Transverse colon (tissue), 4 donors: Measurements from ENCODE around the gene WFDC9. TPM values are rescaled to one million over a fixed set of nuclear protein-coding genes. Genes with fewer than 3 reads are reported as not detected.

Experiments
- DNase-seq: peaks from one replicate; pipeline ENCODE4 v3.0.0-alpha.2; 2019
- H3K27ac ChIP-seq, 4 donors: fragments of 200-600 bp; sonication (generic); 2 replicates each; pipeline ENCODE4 v1.5.1; 2016 to 2018; ENCODE audit warnings: inconsistent platforms in 4 of 4
- H3K27me3 ChIP-seq: fragments of 200-600 bp; sonication (generic); 2 replicates; pipeline ENCODE4 v1.5.1; 2017; ENCODE audit warnings: inconsistent platforms
- H3K36me3 ChIP-seq, 4 donors: fragments of 200-600 bp; sonication (generic); 2 replicates each; pipeline ENCODE4 v1.5.1; 2017 to 2019; ENCODE audit warnings: inconsistent platforms in 4 of 4
- H3K4me1 ChIP-seq, 4 donors: fragments of 200-600 bp; sonication (generic); 2 replicates each; pipeline ENCODE4 v1.5.1; 2017 to 2020; ENCODE audit warnings: inconsistent platforms in 4 of 4
- H3K4me3 ChIP-seq, 4 donors: fragments of 200-600 bp; sonication (generic); 1 replicate in 1 of 4; 2 replicates in 3 of 4; pipeline versions ENCODE4 v1.5.1 to v1.6.1; 2017 to 2019; ENCODE audit warnings: inconsistent platforms in 4 of 4
- H3K9me3 ChIP-seq, 2 donors: fragments of 200-600 bp; sonication (generic); 2 replicates each; pipeline ENCODE4 v1.5.1; 2017 to 2019; ENCODE audit warnings: inconsistent platforms in 2 of 2
- EP300 ChIP-seq: sonication (generic); formaldehyde crosslinking; IDR thresholded peaks from one replicate; pipeline ENCODE4 v1.6.1; 2017; ENCODE audit warnings: antibody characterized with exemption, low read depth
- POLR2A ChIP-seq: fragments of 450-650 bp; IDR thresholded peaks from one replicate; pipeline ENCODE4 v1.6.1; 2016; ENCODE audit warnings: antibody characterized with exemption, mild to moderate bottlenecking, moderate library complexity
- POLR2AphosphoS5 ChIP-seq, 3 donors: sonication (generic); formaldehyde crosslinking; IDR thresholded peaks; one replicate each; pipeline ENCODE4 v1.6.1; 2016; ENCODE audit warnings: antibody characterized with exemption in 3 of 3
- WGBS, 2 donors: methylation state at CpG; one replicate each; pipeline ENCODE4 v1.1.5; 2018; ENCODE audit warnings: low coverage in 1 of 2; 5-methylcytosine and 5-hydroxymethylcytosine counted together
- in situ Hi-C, 4 donors: fragments of 200-750 bp; cut with MboI; loops; one replicate each; pipeline versions ENCODE4 v1.15.0 to v1.15.1; 2017; ENCODE audit warnings: low sequenced_read_pairs in 3 of 4, low pct_ligation_motif_present in 1 of 4, low pct_unique_long_range_greater_than_20kb in 1 of 4
- intact Hi-C: fragments of 100-400 bp; cut with DNase I; formaldehyde crosslinking; loops from one replicate; pipeline ENCODE4 v1.15.1; 2023; ENCODE audit warnings: low total_unique reads
- small RNA-seq, 4 donors: library from RNA; depleted of rRNA; stranded (forward); fragments of <200 nt; gene quantifications; one replicate each; pipeline ENCODE3, GENCODE V24; 2016
- total RNA-seq, 4 donors: library from RNA; depleted of rRNA; stranded (reverse); fragments of >200 nt; gene quantifications; one replicate each; pipeline ENCODE4 v1.1.0, GENCODE V29; 2016
- TF ChIP-seq, protein P1 (sequence below), 5 experiments: fragments of 200-600 bp in 3 of 5; fragments of 450-650 bp in 2 of 5; sonication (generic) in 3 of 5; IDR thresholded peaks; 1 replicate in 2 of 5; 2 replicates in 3 of 5; pipeline ENCODE4 v1.5.1; 2016 to 2017; ENCODE audit warnings: antibody characterized with exemption in 5 of 5, inconsistent platforms in 3 of 5, mild to moderate bottlenecking in 2 of 5, moderate library complexity in 1 of 5

WFDC9 gene
- total RNA-seq, 4 donors from 2014 or later, result not detected

DNA sequence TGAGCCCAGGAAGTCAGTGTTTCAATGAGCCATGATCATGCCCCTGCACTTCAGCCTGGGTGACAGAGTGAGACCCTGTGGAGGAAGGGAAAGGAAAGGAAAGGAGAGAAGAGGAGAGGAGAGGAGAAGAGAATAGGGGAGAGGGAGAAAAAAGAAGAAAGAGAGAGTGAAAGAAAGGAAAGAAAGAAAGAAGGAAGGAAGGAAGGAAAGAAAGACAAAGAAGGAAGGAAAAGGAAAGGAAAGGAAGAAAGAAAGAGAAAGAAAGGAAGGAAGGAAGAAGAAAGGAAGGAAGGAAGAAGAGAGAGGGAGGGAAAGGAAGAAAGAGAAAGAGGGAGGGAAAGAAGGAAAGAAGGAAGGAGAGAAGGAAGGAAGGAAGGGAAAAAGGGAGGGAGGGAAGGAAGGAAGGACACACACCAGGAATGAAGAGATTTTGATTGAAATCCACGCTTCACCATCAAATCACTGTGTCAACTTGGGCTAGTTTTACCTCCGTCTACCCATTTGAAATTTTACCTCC lies 66.3 kb downstream of the WFDC9 start:
- TF ChIP-seq EP300, result no peak
- no peak for TF ChIP-seq POLR2A
- TF ChIP-seq, protein P1, sequence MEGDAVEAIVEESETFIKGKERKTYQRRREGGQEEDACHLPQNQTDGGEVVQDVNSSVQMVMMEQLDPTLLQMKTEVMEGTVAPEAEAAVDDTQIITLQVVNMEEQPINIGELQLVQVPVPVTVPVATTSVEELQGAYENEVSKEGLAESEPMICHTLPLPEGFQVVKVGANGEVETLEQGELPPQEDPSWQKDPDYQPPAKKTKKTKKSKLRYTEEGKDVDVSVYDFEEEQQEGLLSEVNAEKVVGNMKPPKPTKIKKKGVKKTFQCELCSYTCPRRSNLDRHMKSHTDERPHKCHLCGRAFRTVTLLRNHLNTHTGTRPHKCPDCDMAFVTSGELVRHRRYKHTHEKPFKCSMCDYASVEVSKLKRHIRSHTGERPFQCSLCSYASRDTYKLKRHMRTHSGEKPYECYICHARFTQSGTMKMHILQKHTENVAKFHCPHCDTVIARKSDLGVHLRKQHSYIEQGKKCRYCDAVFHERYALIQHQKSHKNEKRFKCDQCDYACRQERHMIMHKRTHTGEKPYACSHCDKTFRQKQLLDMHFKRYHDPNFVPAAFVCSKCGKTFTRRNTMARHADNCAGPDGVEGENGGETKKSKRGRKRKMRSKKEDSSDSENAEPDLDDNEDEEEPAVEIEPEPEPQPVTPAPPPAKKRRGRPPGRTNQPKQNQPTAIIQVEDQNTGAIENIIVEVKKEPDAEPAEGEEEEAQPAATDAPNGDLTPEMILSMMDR (IDR thresholded peaks at IDR 0.05), result no peak
- no peak for TF ChIP-seq POLR2AphosphoS5 (IDR thresholded peaks at IDR 0.05)
- H3K9me3 ChIP-seq, result no peaks in the 10 kb centered on the region
- in situ Hi-C loops, result no loop called here
- H3K27ac ChIP-seq, result no peak overlapping the region
- intact Hi-C loops, result no loop called here
- H3K36me3 ChIP-seq, result no peaks in the 10 kb centered on the region
- 82 to 83% methylated on average over 2 of the region's 2 CpGs for WGBS, 2 donors
- H3K27me3 ChIP-seq, result peaks cover 7% of the 10 kb centered on the region
- H3K4me3 ChIP-seq, result no peak overlapping the region
- DNase-seq, result no peak
- no peaks in the 10 kb centered on the region for H3K4me1 ChIP-seq

Small RNA genes within 50 kb of the gene (small RNA-seq; reads per million reads assigned to genes)
- gene RNA5SP485, result 0 reads per million in 4 donors

Other genes starting within 250 kb of the WFDC9 start
- gene DBNDD2, start 223.0 kb downstream of the WFDC9 start, total RNA-seq, result 100 to 1,000 TPM in 1 of 4 donors, 10 to 100 TPM in 3; 74.5 to 122 (median 84.9) TPM
- 100 to 1,000 TPM in 2 of 4 donors, 10 to 100 TPM in 2; 88.3 to 321 (median 108) TPM for gene PIGT, start 215.1 kb downstream of the WFDC9 start, total RNA-seq
- 100 to 1,000 TPM in 1 of 4 donors, 10 to 100 TPM in 3; 11.0 to 325 (median 38.8) TPM for gene WFDC2, start 161.5 kb downstream of the WFDC9 start, total RNA-seq
- not detected for gene SPINT3, start 115.7 kb downstream of the WFDC9 start, total RNA-seq
- not detected for gene WFDC6, start 91.8 kb downstream of the WFDC9 start, total RNA-seq
- not detected for gene EPPIN, start 83.9 kb downstream of the WFDC9 start, total RNA-seq
- not detected for gene WFDC8, start 52.0 kb downstream of the WFDC9 start, total RNA-seq
- gene WFDC10A, start 1.5 kb downstream of the WFDC9 start, total RNA-seq, result not detected
- gene WFDC11, start 39.0 kb upstream of the WFDC9 start, total RNA-seq, result not detected
- gene WFDC13, start 70.8 kb upstream of the WFDC9 start, total RNA-seq, result not detected
- 1 to 10 TPM in 1 of 4 donors, not detected in 3; 1.9 TPM for gene WFDC10B, start 73.7 kb upstream of the WFDC9 start, total RNA-seq
- not detected for gene SPINT4, start 91.1 kb upstream of the WFDC9 start, total RNA-seq
- 10 to 100 TPM in 1 of 4 donors, 1 to 10 TPM in 3; 1.7 to 14.9 (median 2.6) TPM for gene WFDC3, start 160.6 kb upstream of the WFDC9 start, total RNA-seq
- gene DNTTIP1, start 160.7 kb upstream of the WFDC9 start, total RNA-seq, result 100 to 1,000 TPM in 1 of 4 donors, 10 to 100 TPM in 3; 14.9 to 210 (median 37.0) TPM
- 10 to 100 TPM in 1 of 4 donors, 1 to 10 TPM in 3; 2.7 to 27.1 (median 6.9) TPM for gene UBE2C, start 181.4 kb upstream of the WFDC9 start, total RNA-seq
- 10 to 100 TPM in 1 of 4 donors, 1 to 10 TPM in 2, not detected in 1; 3.5 to 36.3 (median 4.6) TPM for gene TNNC2, start 196.0 kb upstream of the WFDC9 start, total RNA-seq
- 100 to 1,000 TPM in 1 of 4 donors, 10 to 100 TPM in 3; 36.7 to 222 (median 63.0) TPM for gene SNX21, start 202.5 kb upstream of the WFDC9 start, total RNA-seq
- 100 to 1,000 TPM in 1 of 4 donors, 10 to 100 TPM in 3; 84.6 to 108 (median 99.7) TPM for gene ACOT8, start 226.1 kb upstream of the WFDC9 start, total RNA-seq
- 1 to 10 TPM; 2.2 to 8.3 (median 5.7) TPM for gene ZSWIM3, start 226.3 kb upstream of the WFDC9 start, total RNA-seq
- 10 to 100 TPM; 11.0 to 82.6 (median 16.0) TPM for gene ZSWIM1, start 249.9 kb upstream of the WFDC9 start, total RNA-seq